Nephron progenitor cell (in vitro differentiated cells): Measurements from ENCODE around the gene ABR.

ENCODE experiments used
- DNase-seq: peaks from one replicate; pipeline ENCODE4 v3.0.0; 2021
- H3K27ac Mint-ChIP-seq: 2 replicates; pipeline ENCODE4 v1.8.0; 2021; ENCODE audit warnings: mild to moderate bottlenecking, moderate library complexity, mixed read lengths
- H3K27me3 Mint-ChIP-seq: 2 replicates; pipeline ENCODE4 v1.8.0; 2021; ENCODE audit warnings: mild to moderate bottlenecking, low read depth, mixed read lengths; ENCODE audit not compliant: poor library complexity
- H3K36me3 Mint-ChIP-seq: 2 replicates; pipeline ENCODE4 v1.8.0; 2021; ENCODE audit warnings: low read depth, mixed read lengths
- H3K4me1 Mint-ChIP-seq: 2 replicates; pipeline ENCODE4 v1.8.0; 2021; ENCODE audit warnings: mixed read lengths
- H3K4me3 Mint-ChIP-seq: 2 replicates; pipeline ENCODE4 v1.8.0; 2021; ENCODE audit warnings: mild to moderate bottlenecking, moderate library complexity, mixed read lengths
- H3K9me3 Mint-ChIP-seq: 2 replicates; pipeline ENCODE4 v1.8.0; 2021; ENCODE audit warnings: mild to moderate bottlenecking, moderate library complexity, mixed read lengths
- CTCF ChIP-seq: fragments of 200-600 bp; sonication (generic); IDR thresholded peaks from 2 replicates; pipeline ENCODE4 v1.5.0; 2021; ENCODE audit warnings: antibody characterized with exemption

The ABR gene

DNA sequence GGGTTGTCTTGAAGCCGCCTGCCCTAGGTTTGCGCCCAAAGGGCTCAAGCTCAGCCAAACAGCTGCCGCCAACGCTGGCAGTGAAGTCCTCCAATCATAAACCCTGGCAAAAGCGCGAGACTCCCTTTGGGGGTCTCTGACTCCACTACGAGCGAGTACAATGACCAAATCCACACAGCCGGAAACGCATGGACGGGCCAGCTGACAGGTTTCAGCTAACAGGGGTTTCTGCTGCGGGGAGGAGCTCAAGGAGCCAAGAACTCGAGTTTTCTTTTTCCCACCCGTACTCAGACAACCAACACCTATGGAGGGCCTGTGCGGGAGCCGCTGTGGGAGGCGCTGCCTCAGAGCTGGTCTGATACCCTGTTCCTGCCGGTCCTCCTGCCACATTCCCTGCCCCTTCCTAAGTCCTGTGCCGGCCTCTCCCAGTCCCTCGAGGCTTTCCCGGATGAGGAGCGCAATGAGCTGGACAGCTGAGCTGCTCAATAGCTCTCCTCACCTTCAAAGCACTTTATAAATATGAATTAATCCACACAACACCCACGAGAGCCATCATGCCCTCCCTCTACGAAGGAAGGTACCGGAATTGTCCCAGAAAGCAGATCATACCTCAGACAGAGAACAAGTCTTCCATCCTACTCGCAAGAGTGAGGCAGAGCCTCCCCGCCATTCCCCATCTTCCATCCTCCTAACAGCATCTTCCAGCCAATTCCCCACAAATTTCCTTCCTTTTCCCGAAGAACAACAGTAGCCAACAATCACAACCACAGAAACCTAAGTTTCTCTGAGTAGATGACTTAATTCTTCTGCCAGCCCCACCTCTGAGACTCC lies 6.1 kb downstream of the ABR start:
- Mint-ChIP-seq H3K27me3 (peaks cover 8% of the 10 kb centered on the region), H3K4me1 (peaks cover 74% of the 10 kb centered on the region), H3K4me3 (peak overlapping the region; percentile 13), H3K9me3 (no peaks in the 10 kb centered on the region), H3K36me3 (peaks cover 4% of the 10 kb centered on the region), H3K27ac (no peak overlapping the region)
- DNase-seq = no peak
- TF ChIP-seq CTCF = no peak

DNA sequence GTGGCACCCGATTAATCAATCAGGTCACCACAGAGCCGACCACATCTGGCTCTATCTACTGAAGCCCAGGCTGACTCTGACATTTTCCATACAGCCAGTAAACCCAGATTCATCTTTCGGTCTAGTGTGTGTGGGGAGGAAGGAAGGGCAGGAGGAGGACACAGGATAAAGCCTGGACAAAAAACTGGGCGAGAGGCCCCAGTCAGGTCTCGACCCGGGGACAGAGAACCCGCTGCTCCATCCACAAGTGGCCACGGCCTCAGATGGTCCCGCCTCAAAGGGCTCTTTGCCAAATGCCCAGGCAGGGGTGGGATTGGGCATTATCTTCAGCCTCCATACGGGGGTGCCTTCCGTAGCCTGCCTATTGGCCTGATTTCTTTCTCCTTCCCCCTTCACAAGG lies 7.8 kb downstream of the ABR start:
- DNase-seq = no peak
- peaks cover 5% of the 10 kb centered on the region for H3K27me3 Mint-ChIP-seq
- peaks cover 75% of the 10 kb centered on the region for H3K4me1 Mint-ChIP-seq
- no peak for TF ChIP-seq CTCF
- H3K9me3 Mint-ChIP-seq = no peaks in the 10 kb centered on the region
- no peak overlapping the region for H3K4me3 Mint-ChIP-seq
- peaks cover 12% of the 10 kb centered on the region for H3K36me3 Mint-ChIP-seq
- H3K27ac Mint-ChIP-seq = no peak overlapping the region

- H3K4me1 Mint-ChIP-seq = peaks cover 69% of the 10 kb centered on the region
- H3K27me3 Mint-ChIP-seq = peaks cover 5% of the 10 kb centered on the region
- H3K4me3 Mint-ChIP-seq = no peak overlapping the region
Measured at GRCh38 chr17:1170739-1171138, 9.0 kb downstream of the ABR start.

DNA sequence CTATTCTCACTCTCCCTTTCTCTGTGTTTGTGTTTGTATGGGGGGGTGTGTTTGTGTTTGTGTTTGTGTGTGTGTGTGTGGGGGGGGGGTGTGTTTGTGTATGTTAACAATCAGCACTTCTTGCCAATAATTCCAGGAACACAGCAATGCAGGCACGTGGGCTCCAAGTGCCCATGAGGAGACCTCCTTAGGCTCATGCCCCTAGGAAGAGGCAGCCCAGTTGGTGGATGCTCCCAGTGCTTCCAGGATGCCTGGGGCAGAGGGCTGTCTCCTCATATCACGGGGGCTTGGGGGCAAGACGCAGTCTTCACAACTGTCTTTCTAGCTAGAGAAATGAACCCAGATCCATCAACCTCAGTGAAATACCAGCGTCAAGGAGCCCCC lies 9.9 kb downstream of the ABR start:
- no peak for TF ChIP-seq CTCF
- Mint-ChIP-seq H3K27me3 (peaks cover 5% of the 10 kb centered on the region), H3K27ac (peak overlapping the region; percentile 85), H3K36me3 (peaks cover 11% of the 10 kb centered on the region), H3K4me1 (peaks cover 64% of the 10 kb centered on the region), H3K4me3 (peak overlapping the region; percentile 51), H3K9me3 (no peaks in the 10 kb centered on the region)
- no peak for DNase-seq

More at GRCh38 chr17:1170739-1171138, 9.0 kb downstream of the ABR start:
- TF ChIP-seq CTCF = peak; percentile 37
- peaks cover 15% of the 10 kb centered on the region for H3K36me3 Mint-ChIP-seq
- DNase-seq = no peak
- no peaks in the 10 kb centered on the region for H3K9me3 Mint-ChIP-seq
- H3K27ac Mint-ChIP-seq = no peak overlapping the region

DNA sequence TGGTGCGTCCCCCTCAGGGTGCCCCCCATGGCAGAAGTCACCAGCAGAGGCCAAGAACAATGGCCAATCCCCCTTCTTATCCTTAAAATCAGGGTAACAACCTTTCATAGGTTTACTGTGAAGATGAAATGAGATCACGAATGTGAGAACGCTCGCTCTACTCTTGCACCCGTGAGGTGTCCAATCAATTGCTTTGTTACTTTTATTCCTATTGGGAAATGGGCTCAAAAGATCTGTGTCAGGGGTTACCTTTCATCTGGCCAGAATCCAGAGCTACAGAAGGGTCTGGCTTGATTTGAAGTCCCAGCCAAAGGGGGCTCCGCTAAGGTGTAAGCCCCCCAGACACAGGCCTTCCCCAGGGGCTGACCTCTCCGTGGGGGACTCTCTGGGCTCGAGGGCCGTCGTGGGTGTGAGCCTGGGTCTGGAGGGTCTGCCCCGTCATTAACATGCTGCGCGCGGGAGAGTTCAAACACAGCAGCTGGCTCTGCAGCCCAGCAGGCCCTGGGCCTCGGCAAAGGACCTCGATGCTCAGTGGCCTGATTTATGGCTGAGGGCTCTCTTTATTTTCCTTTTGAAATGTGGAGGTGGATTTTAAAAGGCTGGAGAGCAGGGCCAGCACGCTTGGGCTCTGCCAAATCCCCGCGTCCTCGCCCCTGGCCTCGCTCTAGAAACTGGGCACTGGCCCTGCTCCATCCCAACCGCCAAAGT lies 10.4 kb downstream of the ABR start:
- peak overlapping the region; percentile 51 for H3K4me3 Mint-ChIP-seq
- no peak for TF ChIP-seq CTCF
- peaks cover 59% of the 10 kb centered on the region for H3K4me1 Mint-ChIP-seq
- peak overlapping the region; percentile 85 for H3K27ac Mint-ChIP-seq
- peak; percentile 50 for DNase-seq
- H3K36me3 Mint-ChIP-seq = peaks cover 11% of the 10 kb centered on the region
- H3K27me3 Mint-ChIP-seq = peaks cover 5% of the 10 kb centered on the region
- no peaks in the 10 kb centered on the region for H3K9me3 Mint-ChIP-seq
